Panc1 (cell line): ENCODE results near the gene SDK2. TPM values are rescaled to one million over a fixed set of nuclear protein-coding genes. Genes with fewer than 3 reads are reported as not detected.

Experiments
- ATAC-seq: fragments of 200-7000 bp; cut with Tn5 transposase; 2 replicates; pipeline ENCODE4 v1.9.1; 2020; ENCODE audit warnings: mild to moderate bottlenecking, moderate library complexity
- BruUV-seq: library from RNA; stranded (reverse); fragments of 400-500 nt; replicated peaks from 2 replicates; lab custom pipeline; 2021; lab: Mats Ljungman, UMichigan
- CTCF ChIA-PET: fragments of 300-600 bp; sonication (Branson Sonifier 250); formaldehyde crosslinking; loops from one replicate; lab custom pipeline; 2022; ENCODE audit warnings: antibody characterized with exemption; lab: Charles Lee
- POLR2A ChIA-PET: fragments of 300-600 bp; sonication (Branson Sonifier 250); formaldehyde crosslinking; loops from one replicate; lab custom pipeline; 2022; ENCODE audit warnings: antibody characterized with exemption; lab: Charles Lee
- DNase-seq: peaks from one replicate; pipeline ENCODE4 v3.0.0-alpha.2; 2010; ENCODE audit warnings: low read depth, low spot score
- H3K27ac ChIP-seq: 2 replicates; pipeline ENCODE4 v1.5.1; 2011; ENCODE audit warnings: mild to moderate bottlenecking, low read length, inconsistent platforms
- H3K27me3 ChIP-seq: fragments of 200-500 bp; sonication (Bioruptor generic); 2 replicates; pipeline ENCODE4 v1.6.0; 2014; ENCODE audit warnings: low read length, inconsistent platforms; ENCODE audit not compliant: control insufficient read depth, insufficient read depth
- H3K36me3 ChIP-seq: fragments of 200-500 bp; sonication (Bioruptor generic); 2 replicates; pipeline ENCODE4 v1.5.1; 2014; ENCODE audit warnings: inconsistent platforms, mild to moderate bottlenecking, low read length, moderate library complexity; ENCODE audit not compliant: control insufficient read depth, insufficient read depth
- H3K4me1 ChIP-seq: 2 replicates; pipeline ENCODE4 v1.5.1; 2011; ENCODE audit warnings: inconsistent platforms, mild to moderate bottlenecking, low read length, moderate library complexity; ENCODE audit not compliant: control insufficient read depth, insufficient read depth
- H3K4me3 ChIP-seq, 2 experiments: 2 replicates each; pipeline ENCODE4 v1.5.1; 2011 to 2012; ENCODE audit warnings: low read depth in 2 of 2, low read length in 2 of 2, mild to moderate bottlenecking in 2 of 2, inconsistent platforms in 1 of 2, moderate library complexity in 1 of 2
- H3K9me3 ChIP-seq: fragments of 200-500 bp; sonication (Bioruptor generic); 2 replicates; pipeline ENCODE4 v1.5.1; 2014; ENCODE audit warnings: low read depth, mild to moderate bottlenecking, inconsistent platforms, low read length, moderate library complexity; ENCODE audit not compliant: control insufficient read depth, insufficient read depth
- POLR2AphosphoS5 ChIP-seq: IDR thresholded peaks from 2 replicates; pipeline ENCODE4 v1.6.1; 2012; ENCODE audit warnings: mild to moderate bottlenecking, low read depth, low read length, moderate library complexity
- SIN3A ChIP-seq: IDR thresholded peaks from 2 replicates; pipeline ENCODE4 v1.6.1; 2012; ENCODE audit warnings: low read depth, mild to moderate bottlenecking, low read length, moderate library complexity, borderline replicate concordance; ENCODE audit not compliant: insufficient read depth
- TCF7L2 ChIP-seq: IDR thresholded peaks from 2 replicates; pipeline ENCODE4 v1.6.1; 2011; ENCODE audit warnings: mild to moderate bottlenecking, low read depth, low read length, inconsistent platforms
- in situ Hi-C: cut with HindIII; loops from 2 replicates; pipeline ENCODE4 v1.10.0; 2016; ENCODE audit warnings: low sequenced_read_pairs, low pct_unique_long_range_greater_than_20kb
- intact Hi-C: fragments of 100-400 bp; cut with micrococcal nuclease; formaldehyde crosslinking; loops from one replicate; pipeline ENCODE4 v1.10.0; 2022; ENCODE audit not compliant: unreplicated experiment
- total RNA-seq: library from RNA; stranded (reverse); gene quantifications from one replicate; pipeline ENCODE4 v1.2.1, GENCODE V29; 2021; ENCODE audit not compliant: unreplicated experiment
- TF ChIP-seq, protein P1 (sequence below): fragments of 450-650 bp; IDR thresholded peaks from 2 replicates; pipeline ENCODE4 v1.5.1; 2017; ENCODE audit warnings: mild to moderate bottlenecking
- TF ChIP-seq, protein P2 (sequence below), 2 experiments: IDR thresholded peaks; 2 replicates each; pipeline ENCODE4 v1.6.1; 2011 to 2012; ENCODE audit warnings: low read depth in 2 of 2, control low read depth in 1 of 2, low read length in 1 of 2, mild to moderate bottlenecking in 1 of 2, moderate library complexity in 1 of 2; ENCODE audit not compliant: insufficient read depth in 1 of 2

The SDK2 gene
- total RNA-seq, 1 experiment from 2014 or later, result 0.41 TPM

DNA sequence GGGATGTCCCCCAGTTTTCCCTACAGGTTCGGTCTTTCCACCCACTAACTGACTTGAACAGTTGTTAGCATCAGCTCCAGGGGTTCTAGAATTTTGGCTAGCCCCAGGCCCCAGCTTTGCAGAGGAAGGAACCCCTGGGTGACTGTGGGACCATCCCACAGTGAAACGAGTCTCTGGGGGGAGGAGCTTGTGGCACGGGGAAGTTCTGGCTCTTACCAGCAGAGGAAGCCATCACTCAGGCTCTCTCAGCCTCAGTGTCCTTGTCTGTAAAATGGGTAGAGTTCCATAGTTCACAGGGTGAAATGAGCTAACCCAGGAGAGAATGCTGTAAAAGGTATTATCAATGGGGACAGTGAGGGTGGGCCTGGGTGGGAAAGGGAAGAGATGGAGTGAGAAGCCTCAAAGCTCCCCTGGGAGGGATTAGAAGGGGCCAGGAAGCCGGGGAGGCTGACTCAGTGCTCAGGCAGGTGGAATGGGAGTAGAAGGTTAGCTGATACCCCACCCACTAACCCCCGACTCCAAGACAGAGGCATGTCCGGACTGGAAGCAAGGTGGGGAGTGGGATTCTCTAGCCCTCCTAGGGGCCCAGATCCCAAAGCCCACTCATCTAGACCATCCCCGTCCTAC lies 301.6 kb downstream of the SDK2 start:
- BruUV-seq, result no TSS peak
- intact Hi-C loops, result no loop called here
- ATAC-seq (peak; percentile 17; the same call in 1 of the 2 replicates), DNase-seq (no peak)
- H3K36me3 ChIP-seq, result no peaks in the 10 kb centered on the region
- peak overlapping the region; percentile 85 for H3K27ac ChIP-seq
- ChIA-PET CTCF (interaction anchor here (0.6 kb wide), 1 partner anchor 684 kb away, joined by 6 read pairs; no protein-coding TSS in a partner anchor), POLR2A (interaction anchor here (0.6 kb wide), 1 partner anchor 24 kb away, joined by 5 read pairs; no protein-coding TSS in a partner anchor)
- H3K9me3 ChIP-seq, result no peaks in the 10 kb centered on the region
- H3K4me3 ChIP-seq, result no peak overlapping the region
- TF ChIP-seq POLR2AphosphoS5 (no peak), TCF7L2 (no peak), SIN3A (no peak)
- TF ChIP-seq, protein P1, sequence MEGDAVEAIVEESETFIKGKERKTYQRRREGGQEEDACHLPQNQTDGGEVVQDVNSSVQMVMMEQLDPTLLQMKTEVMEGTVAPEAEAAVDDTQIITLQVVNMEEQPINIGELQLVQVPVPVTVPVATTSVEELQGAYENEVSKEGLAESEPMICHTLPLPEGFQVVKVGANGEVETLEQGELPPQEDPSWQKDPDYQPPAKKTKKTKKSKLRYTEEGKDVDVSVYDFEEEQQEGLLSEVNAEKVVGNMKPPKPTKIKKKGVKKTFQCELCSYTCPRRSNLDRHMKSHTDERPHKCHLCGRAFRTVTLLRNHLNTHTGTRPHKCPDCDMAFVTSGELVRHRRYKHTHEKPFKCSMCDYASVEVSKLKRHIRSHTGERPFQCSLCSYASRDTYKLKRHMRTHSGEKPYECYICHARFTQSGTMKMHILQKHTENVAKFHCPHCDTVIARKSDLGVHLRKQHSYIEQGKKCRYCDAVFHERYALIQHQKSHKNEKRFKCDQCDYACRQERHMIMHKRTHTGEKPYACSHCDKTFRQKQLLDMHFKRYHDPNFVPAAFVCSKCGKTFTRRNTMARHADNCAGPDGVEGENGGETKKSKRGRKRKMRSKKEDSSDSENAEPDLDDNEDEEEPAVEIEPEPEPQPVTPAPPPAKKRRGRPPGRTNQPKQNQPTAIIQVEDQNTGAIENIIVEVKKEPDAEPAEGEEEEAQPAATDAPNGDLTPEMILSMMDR, result no peak
- TF ChIP-seq, protein P2, sequence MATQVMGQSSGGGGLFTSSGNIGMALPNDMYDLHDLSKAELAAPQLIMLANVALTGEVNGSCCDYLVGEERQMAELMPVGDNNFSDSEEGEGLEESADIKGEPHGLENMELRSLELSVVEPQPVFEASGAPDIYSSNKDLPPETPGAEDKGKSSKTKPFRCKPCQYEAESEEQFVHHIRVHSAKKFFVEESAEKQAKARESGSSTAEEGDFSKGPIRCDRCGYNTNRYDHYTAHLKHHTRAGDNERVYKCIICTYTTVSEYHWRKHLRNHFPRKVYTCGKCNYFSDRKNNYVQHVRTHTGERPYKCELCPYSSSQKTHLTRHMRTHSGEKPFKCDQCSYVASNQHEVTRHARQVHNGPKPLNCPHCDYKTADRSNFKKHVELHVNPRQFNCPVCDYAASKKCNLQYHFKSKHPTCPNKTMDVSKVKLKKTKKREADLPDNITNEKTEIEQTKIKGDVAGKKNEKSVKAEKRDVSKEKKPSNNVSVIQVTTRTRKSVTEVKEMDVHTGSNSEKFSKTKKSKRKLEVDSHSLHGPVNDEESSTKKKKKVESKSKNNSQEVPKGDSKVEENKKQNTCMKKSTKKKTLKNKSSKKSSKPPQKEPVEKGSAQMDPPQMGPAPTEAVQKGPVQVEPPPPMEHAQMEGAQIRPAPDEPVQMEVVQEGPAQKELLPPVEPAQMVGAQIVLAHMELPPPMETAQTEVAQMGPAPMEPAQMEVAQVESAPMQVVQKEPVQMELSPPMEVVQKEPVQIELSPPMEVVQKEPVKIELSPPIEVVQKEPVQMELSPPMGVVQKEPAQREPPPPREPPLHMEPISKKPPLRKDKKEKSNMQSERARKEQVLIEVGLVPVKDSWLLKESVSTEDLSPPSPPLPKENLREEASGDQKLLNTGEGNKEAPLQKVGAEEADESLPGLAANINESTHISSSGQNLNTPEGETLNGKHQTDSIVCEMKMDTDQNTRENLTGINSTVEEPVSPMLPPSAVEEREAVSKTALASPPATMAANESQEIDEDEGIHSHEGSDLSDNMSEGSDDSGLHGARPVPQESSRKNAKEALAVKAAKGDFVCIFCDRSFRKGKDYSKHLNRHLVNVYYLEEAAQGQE (IDR thresholded peaks at IDR 0.05; ENCODE audit: insufficient read depth in 1 of 2, low read depth in 2 of 2, low read length in 1 of 2), result no peak
- in situ Hi-C loops, result no loop called here
- peaks cover 35% of the 10 kb centered on the region for H3K4me1 ChIP-seq
- H3K27me3 ChIP-seq, result no peaks in the 10 kb centered on the region

GRCh38 chr17:73342050-73342522 lies 302.2 kb downstream of the SDK2 start:
- BruUV-seq, result no TSS peak
- POLR2A ChIA-PET, result no interaction called here

More at GRCh38 chr17:73342050-73342522, 302.2 kb downstream of the SDK2 start:
- Histone ChIP-seq H3K9me3 (no peaks in the 10 kb centered on the region), H3K4me1 (peaks cover 35% of the 10 kb centered on the region), H3K36me3 (no peaks in the 10 kb centered on the region), H3K27me3 (no peaks in the 10 kb centered on the region), H3K4me3 (no peak overlapping the region), H3K27ac (peak overlapping the region; percentile 85)
- intact Hi-C loops, result no loop called here
- TF ChIP-seq SIN3A (no peak), POLR2AphosphoS5 (no peak; the same call in 1 of the 2 replicates), TCF7L2 (no peak)
- TF ChIP-seq, protein P1, result no peak
- TF ChIP-seq, protein P2 (IDR thresholded peaks at IDR 0.05; ENCODE audit: insufficient read depth in 1 of 2, low read depth in 2 of 2, low read length in 1 of 2), result no peak
- no peak for DNase-seq
- in situ Hi-C loops, result no loop called here
- CTCF ChIA-PET, result no interaction called here
- peak; percentile 90 for ATAC-seq
